GM15510 (cell line): ENCODE data around the gene PRKRA.
A peak's percentile ranks its signal among the peaks of the same experiment; 100 is the strongest.

Experiments
- POLR2A ChIP-seq: IDR thresholded peaks from 3 replicates; pipeline ENCODE4 v1.6.1; 2011; ENCODE audit warnings: borderline replicate concordance; ENCODE audit not compliant: insufficient read length; ENCODE audit errors: extremely low read depth

PRKRA gene

GRCh38 chr2:178450774-178451525 is at the start of gene PRKRA, which contains the start of gene PJVK:
Gene PRKRA (minus strand): TSS chr2:178451175. CDS start chr2:178451030, 145 bp downstream.
Gene PJVK (plus strand): TSS chr2:178451378. CDS start chr2:178453410, 2,032 bp downstream.
- TF ChIP-seq POLR2A: peak; percentile 89

DNA sequence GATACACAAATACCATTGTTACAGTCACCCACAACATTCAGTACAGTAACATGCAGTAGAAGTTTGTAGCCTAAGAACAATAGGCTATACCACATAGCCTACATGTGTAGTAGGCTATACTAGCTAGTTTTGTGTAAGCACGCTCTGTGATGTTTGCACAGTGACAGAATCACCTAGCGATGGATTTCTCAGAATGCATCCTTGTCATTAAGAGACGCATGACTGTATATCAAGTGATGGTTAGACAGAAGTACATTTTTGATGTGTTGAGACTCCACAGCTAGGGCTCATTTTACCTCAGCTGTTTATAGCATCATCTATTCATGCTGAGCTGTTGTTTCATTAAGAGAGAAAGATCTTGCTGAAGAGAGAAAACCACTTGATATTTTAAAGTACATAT is 48.7 kb upstream of the PRKRA start:
- TF ChIP-seq POLR2A: no peak

GRCh38 chr2:178498137-178498536 is 47.2 kb upstream of the PRKRA start:
- no peak for TF ChIP-seq POLR2A

DNA sequence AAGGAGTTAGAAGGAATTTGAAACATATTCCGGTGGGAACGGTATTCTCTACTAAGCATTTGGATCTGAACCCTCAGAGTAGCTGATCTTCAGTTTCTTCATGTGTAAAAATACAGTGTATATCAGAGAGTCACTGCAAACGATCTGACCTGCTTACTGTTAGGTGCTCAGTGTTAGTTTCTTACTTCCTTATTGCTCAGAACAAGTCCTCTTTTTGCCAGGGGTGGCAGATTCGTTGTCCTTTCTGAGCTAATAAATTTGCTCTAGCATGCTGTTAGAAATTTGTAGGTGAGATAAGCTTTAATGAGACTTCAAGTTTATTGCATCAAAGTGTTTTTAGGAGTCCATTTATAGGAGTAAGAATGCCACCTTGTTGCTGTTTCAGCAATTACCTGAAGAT is 45.1 kb upstream of the PRKRA start:
- TF ChIP-seq POLR2A: no peak

DNA sequence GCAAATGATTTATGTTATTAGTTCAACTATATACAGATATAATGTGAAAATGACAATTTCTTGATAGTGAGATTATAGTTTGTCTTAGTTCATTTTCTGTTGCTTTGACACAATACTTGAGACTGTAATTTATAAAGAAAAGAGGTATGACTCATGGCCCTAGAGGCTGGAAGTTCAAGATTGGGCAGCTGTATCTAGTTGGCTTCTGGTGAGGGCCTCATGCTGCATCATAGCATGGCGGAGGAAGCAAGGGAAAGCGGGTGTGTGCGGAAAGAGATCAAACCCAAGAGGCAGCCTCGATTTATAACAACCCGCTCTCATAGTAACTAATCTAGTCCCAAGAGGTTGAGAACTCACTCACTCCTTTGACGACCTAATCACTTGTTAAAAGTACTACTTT is 40.6 kb upstream of the PRKRA start:
- no peak for TF ChIP-seq POLR2A

DNA sequence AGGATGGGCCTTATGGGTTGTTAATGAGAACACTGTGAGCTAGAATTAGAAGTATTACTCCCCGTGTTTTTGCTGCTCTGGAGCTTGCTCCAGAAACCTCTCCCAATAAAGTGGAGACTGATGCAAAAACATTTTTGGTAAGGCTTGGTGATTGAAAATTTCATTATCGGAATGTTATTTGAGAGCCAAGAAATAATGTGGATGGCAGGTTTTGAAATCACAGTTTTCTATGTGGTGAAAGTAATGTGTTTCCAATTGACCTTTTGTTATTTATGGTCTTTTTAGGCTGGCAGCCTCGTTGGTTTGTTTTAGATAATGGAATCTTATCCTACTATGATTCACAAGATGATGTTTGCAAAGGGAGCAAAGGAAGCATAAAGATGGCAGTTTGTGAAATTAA is 34.4 kb upstream of the PRKRA start:
- TF ChIP-seq POLR2A: no peak

DNA sequence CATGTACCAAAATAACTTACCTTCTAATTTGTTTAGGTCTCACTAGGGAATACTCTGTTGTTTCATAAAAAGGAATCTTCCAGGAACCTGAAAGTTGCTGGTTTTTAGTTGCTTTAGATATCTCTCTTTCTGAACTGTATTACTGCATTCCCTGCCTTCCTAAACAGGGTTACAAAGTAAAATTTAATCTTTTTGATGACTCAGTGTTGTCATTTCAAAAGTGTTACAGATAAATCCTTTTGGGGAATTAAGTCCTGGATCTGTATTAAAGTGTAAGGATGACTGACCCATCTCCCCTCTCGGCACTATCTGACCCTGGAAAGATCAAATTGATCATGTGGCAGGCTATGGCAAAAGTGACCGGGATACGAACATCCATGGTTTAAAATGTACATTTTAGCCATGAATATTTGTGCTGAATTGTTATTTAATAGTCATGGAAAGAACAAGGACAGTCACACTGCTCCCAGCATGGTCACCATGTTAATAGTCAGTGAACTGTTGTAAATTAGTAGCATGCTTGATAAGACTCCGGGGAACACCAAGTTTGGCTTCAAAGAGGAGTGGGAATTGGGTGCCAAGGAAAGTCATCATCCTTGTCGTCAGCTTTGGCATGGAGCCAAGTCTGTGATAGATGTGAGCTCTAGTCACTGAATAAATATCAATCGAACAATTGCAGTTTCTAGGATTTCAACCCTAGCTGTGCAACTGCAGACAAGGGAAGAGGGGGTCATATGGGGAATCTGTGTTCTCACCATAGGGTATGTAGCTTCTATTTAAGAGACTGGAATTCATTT is 33.5 kb upstream of the PRKRA start:
- no peak for TF ChIP-seq POLR2A

DNA sequence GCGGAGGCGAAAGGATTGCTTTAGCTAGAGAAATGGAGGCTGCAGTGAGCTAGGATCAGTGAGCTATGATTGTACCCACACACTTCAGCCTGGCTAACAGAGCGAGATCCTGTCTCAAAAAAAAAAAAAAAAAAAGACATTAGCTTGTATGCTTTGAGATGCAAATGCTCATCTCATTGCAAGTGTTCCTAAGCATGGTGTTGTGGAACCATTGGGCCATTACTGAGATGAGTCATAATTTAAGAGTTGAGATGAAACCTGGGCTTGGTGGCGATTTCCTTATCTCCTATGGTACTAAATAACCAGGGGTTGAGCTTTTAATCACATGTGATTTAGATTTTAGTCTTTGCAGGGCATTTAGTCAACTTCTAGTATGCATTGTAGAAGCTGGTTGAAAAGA is 31.5 kb upstream of the PRKRA start:
- TF ChIP-seq POLR2A: no peak

DNA sequence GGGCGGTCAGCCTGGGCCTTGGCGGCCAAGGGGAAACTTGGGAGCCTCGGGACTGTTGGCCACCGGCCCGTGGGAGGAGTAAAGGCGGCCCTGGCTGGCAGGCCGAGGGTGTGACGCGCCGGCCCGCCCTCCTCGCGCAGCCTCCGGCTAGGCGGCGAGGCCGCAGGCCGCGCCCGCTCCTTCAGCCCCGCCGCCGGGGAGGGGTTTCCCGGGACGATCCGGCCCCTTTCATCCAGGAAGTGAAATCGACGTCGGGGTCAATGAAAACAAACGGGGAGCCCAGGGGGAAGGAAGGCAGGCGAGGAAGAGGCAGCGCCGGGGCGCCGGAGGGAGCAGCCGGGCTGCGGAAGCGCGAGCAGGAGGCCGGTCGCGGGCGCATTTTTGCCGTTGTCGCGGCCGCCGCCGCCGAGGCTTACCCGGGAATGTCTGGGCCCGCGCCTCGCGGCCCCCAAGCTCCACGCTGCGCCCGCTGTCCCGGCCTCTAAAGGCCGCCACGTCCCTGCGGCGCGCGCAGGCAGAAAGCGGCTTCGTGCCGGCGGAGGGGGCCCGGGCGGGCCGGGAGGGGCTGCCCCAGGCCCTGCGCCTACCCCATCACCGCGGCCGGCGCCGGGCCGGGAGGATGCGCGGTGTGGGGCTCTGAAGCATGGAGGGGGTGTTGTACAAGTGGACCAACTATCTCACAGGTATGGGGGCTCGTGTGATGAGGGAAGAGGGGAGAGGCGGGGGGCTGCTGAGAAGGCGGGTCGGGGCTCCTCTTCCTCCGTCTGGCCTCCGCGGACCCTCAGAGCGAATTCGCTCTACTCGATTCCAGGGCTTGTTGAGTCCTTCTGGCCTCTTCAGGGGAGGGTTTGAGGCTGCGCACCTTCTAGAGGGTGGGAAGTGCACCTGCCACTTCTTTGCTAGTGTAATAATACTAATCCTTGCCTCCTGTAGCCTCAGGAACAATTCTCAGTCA is 29.5 kb upstream of the PRKRA start, which contains the start of gene PLEKHA3:
PLEKHA3 (plus strand) TSS at position 231 of the 955 bp plus-strand sequence; CDS start at position 644, 413 bp downstream.
- TF ChIP-seq POLR2A: peak; percentile 54

- TF ChIP-seq POLR2A: no peak
Measured at GRCh38 chr2:178479758-178480226, 28.8 kb upstream of the PRKRA start.

GRCh38 chr2:178479275-178479616 is 28.3 kb upstream of the PRKRA start:
- no peak for TF ChIP-seq POLR2A

- peak; percentile 79 for TF ChIP-seq POLR2A
Measured at GRCh38 chr2:178478439-178479274, 27.7 kb upstream of the PRKRA start, which contains the start of gene FKBP7. Gene FKBP7 (minus strand): TSS chr2:178478600. CDS start chr2:178478499, 101 bp downstream.

DNA sequence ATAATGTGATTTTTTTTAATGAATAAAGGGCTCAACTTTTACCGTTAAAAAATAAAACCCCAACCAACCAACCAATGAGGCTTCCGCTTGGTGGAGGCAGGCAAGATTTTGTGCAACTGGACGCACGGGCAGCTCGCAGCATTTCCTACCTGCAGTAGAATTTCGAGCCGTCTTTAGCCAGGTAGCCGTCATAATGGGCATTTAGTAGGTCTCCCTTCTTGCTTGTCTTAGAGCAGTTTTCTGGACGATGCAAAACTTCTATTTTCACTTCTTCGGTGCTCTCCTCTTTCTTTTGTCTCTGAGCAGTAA is 27.1 kb upstream of the PRKRA start:
- no peak for TF ChIP-seq POLR2A
